Urothelium cell line (cell line): ENCODE data around the gene TPRX1.
"Not testable (repeated sequence)": the region's sequence is repeated elsewhere in the genome, so short reads cannot be mapped to it uniquely, and the experiment has no call there.

Experiments used
- DNase-seq: peaks from one replicate; pipeline ENCODE4 v3.0.0; 2011; ENCODE audit warnings: low spot score, mixed read lengths
- FAIRE-seq: peaks from 2 replicates; lab custom pipeline; 2011; peaks lifted over from hg19 to GRCh38; lab: Jason Lieb, UNC

TPRX1 gene

DNA sequence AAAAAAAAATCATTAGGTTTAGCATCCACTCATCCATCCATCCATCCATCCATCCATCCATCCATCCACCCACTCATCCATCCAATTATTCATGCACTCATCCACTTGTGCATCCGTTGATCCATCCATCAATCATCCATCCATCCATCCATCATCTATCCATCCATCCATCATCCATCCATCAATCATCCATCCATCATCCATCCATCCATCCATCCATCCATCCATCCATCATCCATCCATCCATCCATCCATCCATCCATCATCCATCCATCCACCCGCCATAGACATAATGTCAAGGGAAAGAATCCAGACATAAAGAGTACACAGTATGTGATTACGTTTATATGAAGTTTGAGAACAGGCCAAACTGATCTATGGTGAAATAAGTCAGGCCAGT lies 34.8 kb downstream of the TPRX1 start:
- DNase-seq, result no peak
- FAIRE-seq, result peak; percentile 56

DNA sequence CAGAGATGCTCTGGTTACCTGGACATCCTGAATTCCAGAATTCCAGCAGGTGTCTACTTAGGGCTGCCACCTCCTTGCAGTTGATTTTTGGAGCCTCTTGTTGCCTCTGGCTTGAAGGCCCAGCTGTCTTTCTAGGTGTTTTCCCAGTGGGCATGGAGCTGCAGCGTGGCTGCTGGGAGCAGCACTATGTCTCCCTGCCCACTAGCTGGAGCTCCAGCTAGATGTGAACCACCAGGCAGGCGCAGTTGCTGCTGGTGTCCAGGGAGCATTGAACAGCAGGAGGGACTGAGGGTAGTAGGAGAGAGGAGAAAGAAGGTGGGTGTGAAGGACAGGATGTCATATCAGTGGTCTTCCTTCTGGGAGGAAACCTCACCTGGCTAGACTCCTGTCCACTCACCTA lies 35.7 kb downstream of the TPRX1 start:
- FAIRE-seq (no peak), DNase-seq (no peak)

DNA sequence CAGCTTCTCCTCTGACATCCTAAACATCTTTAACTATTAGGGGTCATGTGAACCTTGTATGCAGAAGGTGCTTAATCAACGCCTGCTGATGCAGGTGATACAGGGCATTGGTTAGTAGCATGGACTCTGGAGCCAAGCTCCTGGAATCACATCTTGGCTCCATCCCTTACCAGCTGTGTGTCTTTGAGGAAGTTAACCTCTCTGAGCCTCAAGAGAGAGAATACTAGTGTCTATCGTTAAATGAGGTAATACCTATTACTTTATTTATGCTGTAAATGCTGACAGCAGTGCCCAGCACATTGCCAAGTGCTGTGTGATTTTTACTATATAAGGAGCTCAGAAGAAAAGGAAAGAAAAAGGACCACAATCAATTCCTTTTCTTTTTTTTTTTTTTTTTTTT lies 37.0 kb downstream of the TPRX1 start:
- FAIRE-seq (no peak), DNase-seq (no peak)

DNA sequence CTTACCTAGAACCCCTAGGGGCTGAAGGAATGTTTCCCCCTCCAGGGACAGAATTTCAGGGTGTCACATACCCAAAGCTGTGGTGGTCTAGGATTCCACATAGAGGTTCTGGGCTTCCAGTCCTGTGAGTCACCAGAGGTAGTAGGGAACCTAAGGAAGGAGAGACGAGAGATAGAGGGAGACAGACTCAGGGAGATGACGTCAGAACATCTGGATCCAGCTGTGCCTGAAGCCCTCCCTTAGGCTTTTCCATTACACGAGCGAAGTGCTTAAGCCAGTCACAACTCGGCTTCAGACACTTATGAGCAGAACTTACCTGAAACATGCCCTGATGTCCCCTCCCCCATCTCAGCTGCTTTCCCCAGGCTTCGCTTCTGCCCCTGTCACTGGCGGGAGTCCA lies 37.7 kb downstream of the TPRX1 start:
- FAIRE-seq (no peak), DNase-seq (no peak)

DNA sequence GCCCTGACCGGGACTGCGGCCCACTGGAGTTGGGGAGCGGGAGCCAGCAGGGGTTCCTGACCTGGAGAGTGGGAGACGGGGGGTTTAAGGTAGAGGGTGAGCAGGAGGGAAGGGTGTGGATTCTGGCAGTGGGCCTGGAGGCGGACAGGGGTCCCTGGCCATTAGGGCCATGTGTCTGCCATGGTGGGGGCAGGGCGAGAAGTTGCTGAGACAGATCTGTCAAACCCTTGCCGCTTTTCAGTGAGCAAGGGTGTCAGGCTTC lies 38.1 kb downstream of the TPRX1 start:
- FAIRE-seq, result no peak

DNA sequence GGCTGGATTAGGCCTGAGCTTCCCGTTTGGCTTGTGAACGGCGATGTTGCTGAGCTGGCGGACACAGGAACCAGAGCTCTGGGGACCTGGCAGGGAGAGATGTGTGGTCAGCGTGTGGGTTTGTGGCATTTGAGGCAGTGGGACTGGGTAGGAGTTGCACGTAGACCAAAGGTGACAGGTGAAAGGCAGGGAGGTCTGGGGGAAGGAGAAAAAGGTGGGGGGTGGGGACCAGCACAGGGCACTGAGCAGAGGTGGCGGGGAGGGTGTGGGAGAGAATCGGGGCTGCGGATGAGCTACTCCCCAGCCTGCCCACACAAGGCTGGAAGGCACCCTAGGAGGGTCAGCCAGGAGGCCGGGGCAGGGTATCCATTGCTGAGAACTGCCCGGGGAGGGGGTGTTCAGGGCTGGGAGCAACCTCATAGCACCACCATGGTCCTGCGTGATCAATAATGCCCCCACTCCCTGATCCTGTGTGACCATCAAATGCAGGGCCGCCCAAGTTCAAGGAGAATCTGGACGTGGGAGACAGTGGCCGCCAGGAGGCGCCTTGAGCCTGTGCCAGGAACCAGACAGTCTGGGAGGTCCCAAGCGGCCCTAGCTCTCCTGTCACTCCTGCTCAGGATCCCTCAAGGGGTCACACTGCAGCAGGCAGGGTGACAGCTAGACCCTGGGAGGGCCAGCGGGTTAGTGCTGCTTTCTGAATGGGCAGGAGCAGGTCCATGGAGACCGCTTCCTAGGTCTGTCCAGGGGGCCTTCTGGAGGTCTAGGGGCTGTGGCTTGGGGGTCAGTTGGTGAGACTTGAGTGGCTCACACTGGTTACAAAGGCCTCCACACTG lies 38.6 kb downstream of the TPRX1 start:
- FAIRE-seq (no peak), DNase-seq (no peak)

More for the DNA sequence above, 38.1 kb downstream of the TPRX1 start:
- no peak for DNase-seq

DNA sequence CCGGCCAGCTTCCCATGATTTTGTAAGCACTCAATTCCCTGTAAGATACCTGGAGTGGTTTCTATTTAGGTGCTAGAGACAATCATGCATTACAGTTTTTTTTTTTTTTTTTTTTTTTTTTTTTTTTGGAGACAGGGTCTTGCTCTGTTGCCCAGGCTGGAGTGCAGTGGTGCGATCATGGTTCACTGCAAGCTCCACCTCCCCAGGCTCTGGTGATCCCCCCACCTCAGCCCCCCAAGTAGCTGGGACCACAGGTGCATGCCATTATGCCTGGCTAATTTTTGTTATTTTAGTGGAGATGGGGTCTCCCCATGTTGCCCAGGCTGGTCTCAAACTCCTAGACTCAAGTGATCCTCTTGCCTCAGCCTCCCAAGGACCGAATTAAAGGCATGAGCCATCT lies 39.6 kb downstream of the TPRX1 start:
- not testable (repeated sequence) for DNase-seq, FAIRE-seq

DNA sequence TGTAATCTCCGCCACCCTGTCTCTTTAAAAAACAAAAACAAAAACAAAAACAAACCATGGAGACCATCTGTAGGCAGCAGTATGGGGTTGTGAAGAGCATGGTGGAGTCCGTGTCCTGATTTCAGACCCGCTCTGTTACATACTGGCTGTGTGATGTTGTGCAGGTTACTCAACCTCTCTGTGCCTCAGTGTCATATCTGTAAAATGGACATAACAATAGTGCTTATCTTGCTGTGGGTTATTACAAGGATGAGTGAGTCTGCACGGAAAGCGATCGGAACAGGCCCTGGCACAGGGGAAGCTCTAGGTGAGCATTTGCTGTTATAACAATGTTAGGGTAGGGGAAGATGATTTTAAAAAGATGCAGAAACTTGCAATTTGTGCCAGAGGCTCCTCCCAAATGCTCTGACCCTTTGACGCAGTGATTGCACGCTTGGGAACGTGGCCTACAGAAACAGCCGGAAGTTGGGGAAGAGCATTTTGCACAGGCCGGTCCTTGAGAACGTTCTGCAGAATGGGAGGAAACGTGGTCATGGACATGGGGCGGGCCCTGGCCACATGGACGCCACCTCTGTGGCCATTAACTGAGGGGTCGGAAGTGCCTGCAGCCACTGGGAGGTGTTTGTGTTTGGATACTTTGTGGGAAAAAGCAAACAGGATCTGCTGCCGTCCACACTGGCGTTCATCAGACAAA lies 41.6 kb downstream of the TPRX1 start:
- DNase-seq, result no peak
- FAIRE-seq, result no peak

DNA sequence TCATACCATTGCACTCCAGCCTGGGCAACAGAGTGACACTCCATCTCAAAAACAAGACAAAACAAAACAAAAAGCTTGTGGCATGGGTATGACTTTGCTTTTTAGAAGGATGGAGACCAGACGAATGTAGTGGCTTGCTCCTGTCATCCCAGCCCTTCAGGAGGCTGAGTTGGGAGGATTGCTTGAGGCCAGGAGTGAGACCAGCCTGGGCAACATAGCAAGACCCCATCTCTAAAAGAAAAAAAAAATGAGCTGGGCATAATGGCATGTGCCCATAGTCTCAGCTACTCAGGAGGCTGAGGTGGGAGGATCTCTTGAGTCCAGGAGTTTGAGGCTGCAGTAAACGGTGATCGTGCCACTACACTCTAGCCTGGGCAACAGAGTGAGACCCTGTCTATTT lies 42.2 kb downstream of the TPRX1 start:
- no peak for FAIRE-seq
- DNase-seq, result no peak

DNA sequence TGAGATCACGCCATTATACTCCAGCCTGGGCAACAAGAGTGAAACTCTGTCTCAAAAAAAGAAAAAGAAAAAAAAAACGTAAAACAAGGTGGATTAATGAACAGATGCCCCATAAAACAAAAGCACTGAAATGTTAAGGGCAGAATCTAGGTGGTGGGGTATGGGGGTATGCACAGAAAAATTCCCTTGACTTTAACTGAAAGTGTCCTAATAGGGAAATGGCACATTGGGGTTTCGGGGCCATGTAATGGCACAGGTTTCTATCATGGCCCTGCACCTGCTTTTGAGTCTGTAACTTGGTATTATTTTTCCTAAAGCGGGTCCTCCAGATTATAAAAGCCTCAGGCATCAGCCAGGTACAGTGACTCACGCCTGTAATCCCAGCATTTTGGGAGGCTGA lies 42.8 kb downstream of the TPRX1 start:
- FAIRE-seq, result no peak

DNA sequence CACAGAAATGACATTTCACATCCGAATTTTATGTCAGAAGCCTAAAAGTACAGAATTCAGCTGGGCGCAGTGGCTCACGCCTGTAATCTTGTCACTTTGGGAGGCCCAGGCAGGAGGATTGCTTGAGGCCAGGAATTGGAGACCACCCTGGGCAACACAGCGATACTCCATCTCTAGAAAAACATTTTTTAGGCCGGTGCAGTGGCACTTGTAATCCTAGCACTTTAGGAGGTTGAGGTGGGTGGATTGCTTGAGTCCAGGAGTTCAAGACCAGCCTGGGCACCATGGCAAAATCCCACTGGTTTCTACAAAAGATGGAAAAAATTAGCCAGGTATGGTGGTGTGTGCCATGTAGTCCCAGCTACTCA lies 43.7 kb downstream of the TPRX1 start:
- FAIRE-seq, result no peak
- no peak for DNase-seq

More for the DNA sequence above, 42.8 kb downstream of the TPRX1 start:
- DNase-seq, result no peak

DNA sequence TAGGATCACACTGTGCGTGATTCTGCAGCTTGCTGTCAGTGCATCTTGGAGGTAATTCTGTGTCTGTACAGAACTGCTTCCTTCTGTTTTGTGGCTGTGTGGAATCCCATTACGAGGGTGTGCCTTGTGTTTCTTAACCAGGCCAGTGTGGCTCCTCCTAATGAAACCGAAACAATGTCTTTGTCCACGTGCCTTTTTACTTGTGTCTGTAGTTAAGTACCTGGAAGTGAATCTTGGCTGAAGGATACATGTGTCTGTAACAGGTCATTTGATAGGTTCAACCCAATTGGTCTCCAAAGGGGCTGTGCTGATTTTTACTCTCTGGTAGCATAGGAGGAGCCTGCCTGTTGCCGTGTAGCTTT lies 45.9 kb downstream of the TPRX1 start:
- DNase-seq (no peak), FAIRE-seq (no peak)

DNA sequence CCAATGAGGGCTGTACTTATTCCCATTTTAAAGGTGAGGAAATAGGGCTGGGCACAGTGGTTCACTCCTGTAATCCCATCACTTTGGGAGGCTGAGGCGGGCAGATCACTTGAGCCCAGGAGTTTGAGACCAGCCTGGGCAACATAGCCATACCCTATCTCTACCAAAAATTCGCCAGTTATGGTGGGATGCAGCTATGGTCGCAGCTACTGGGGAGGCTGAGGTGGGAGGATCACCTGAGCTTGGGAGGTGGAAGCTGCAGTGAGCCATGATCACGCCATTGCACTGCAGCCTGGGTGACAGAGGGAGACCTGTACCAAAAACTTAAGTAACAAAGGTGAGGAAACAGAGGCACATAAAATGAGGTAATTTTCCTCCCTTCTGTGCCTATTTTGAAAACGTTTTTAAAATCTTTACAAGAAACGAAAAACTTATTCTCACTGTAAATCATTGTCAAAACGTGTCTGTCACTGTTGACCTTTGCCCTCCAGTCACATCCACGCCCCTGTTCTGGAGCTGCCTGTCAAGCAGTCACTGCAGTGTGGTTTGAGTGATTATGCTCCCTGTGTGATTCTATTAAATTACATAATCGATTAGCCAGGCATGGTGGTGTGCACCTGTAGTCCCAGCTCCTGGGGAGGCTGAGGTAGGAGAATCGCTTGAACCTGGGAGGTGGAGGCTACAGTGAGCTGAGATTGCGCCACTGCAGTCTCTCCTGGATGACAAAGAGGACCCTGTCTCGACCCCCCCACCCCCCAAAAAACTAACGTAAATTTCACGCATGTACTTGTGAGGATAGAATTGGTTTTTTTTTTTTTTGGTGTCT lies 46.5 kb downstream of the TPRX1 start:
- DNase-seq (no peak), FAIRE-seq (no peak)

DNA sequence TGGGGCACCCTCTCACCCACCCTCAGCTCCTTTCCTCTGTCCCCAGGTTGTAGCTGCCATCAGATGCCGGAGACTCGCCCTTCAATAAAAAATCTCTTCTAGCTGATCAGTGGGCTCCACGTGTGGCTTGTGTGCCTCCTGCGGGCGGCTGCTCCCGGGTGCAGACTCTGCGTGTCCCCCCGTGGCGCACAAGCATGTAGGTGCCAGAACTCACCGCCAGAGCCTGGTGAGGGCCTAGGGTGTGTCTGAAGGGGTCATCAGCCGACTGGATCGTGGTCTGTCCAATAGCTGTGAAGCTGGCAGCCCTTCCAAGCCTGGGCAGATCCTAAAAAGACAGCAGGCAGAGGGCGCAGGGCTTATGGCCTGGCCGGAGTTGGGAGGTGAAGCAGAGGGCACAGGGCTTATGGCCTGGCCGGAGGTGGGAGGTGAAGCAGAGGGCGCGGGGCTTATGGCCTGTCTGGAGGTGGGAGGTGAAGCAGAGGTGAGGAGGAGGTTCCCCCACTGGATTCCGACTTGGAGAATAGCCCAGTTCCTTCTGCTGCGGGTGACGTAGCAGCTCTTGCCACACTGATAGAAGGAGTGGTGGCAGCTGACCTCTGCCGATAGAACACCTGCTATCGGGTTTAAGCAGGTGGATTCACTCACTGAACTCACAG lies 47.3 kb downstream of the TPRX1 start:
- no peak for FAIRE-seq

DNA sequence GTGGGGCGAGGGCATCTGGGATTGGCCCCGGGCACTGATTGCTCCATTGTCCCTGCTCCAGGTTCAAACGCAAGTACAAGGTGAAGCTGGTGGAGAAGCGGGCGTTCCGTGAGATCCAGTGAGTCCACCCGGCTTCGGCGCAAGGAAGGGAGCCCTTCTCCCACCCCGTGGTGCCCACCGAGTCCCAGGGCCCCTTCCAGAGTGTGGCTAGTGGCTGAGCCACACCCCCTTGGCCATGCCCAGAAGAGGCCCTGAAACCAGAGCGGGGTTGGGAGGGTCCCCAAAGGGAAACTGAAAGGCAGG lies 47.8 kb downstream of the TPRX1 start:
- DNase-seq (no peak), FAIRE-seq (no peak)

More for the DNA sequence above, 47.3 kb downstream of the TPRX1 start:
- no peak for DNase-seq

DNA sequence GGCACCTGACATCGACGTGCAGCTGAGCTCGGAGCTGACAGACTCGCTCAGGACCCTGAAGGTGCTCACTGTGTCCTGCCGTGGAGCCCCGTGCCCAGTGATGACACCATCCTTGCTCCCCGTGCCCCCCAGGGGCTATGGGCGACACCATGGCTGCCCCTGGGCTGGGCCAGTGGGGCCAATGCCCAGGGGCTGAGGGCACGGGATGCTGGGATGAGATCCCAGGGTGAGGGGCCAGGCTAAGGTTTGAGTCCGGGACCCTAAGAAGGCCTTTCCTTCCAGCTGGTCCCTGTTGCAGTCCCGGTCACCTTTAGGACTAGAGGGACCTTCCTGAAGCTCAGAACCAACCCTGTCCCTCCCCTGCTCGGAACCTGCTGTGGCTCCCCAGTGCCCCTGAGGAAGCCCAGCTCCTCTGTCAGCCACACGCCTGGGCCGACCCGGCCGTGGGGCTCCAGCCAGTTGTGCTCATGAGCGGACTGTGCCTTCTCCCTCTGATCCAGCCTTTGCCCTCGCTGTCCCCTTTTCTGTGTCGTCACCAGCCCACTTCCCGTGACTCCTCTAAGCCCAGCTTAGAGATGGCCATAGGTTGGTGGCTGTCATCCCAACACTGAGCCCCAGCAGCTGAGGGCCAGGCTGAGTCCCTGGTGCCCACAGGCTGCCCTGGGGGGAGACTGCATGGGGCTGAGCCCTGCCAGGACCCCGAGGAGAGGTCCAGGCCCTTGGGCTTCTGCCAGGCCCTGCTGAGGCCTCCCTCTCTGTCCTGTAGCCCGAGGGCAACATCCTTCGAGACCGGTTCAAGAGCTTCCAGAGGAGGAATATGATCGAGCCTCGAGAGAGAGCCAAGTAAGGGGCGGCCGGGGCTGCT lies 48.4 kb downstream of the TPRX1 start:
- FAIRE-seq, result no peak
- DNase-seq, result no peak

DNA sequence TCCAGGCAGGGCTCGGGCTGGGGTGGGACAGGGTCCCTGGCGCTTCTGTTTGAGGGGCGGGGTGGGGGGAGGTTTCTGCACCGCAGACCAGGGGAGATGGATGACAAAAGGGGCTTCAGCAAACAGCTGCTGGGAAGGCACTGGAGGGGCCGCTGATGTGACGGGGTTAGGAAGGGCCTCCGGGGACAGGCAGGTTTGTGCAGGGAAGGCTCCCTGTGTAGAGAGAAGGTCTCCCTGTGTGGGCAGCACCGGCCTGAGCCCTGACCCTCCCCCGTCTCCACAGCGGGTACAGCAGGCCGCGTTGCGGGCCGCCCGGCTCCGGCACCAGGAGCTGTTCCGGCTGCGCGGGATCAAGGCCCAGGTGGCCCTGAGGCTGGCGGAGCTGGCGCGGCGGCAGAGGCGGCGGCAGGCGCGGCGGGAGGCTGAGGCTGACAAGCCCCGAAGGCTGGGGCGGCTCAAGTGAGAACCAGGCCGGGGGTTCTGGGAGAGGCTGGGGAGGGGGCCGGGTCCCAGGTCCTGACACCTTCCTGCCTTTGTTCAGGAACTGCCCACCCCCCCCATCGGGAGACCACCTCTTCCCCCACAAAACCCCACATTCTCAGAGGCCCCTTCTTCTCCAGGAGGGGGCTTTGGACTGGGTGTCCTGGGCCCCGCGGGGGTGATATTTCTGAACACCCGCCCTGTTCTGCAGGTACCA lies 49.1 kb downstream of the TPRX1 start:
- DNase-seq, result no peak
- FAIRE-seq, result no peak

DNA sequence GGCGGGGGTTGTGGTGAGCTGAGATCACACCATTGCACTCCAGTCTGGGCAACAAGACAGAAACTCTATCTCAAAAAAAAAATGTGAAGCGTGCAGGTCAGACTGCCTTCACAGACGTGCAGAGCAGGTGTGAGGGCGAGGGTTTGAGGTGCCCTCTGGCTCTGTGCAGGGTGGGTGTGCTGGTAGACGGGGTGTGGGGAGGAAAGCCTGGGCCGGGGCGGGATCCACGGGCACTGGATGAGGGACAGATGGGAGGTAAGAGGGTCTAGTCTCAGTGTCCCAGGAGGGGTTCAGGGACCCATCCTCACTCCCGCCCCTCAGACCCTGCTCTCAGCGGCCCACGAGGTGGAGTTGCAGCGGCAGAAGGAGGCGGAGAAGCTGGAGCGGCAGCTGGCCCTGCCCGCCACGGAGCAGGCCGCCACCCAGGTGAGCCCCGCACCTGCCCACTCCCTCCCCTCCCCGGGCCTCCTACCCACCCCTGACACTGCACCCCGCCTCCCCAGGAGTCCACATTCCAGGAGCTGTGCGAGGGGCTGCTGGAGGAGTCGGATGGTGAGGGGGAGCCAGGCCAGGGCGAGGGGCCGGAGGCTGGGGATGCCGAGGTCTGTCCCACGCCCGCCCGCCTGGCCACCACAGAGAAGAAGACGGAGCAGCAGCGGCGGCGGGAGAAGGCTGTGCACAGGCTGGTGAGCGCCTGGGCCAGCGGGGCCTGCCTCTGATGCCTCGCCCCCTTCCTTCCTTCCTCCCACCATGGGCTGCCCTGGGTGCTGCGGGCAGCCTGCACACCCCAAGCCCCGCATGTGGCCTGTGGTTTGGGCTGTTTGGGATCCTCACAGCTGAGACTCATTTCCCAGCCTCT lies 49.9 kb downstream of the TPRX1 start:
- FAIRE-seq, result no peak
- no peak for DNase-seq
